Esophagus muscularis mucosa (tissue), 4 donors: ENCODE data around the gene STAC. TPM values are rescaled to one million over a fixed set of nuclear protein-coding genes. Genes with fewer than 3 reads are reported as not detected.
A peak's percentile ranks its signal among the peaks of the same experiment; 100 is the strongest.

Experiments used
- DNase-seq: peaks from one replicate; pipeline ENCODE4 v3.0.0-alpha.2; 2017; ENCODE audit errors: extremely low spot score
- H3K27ac ChIP-seq, 4 donors: fragments of 200-600 bp; sonication (generic); replicated peaks in 1 of 4; 1 replicate in 3 of 4; 2 replicates in 1 of 4; pipeline ENCODE4 v1.5.1; 2016 to 2019; ENCODE audit warnings: mild to moderate bottlenecking in 1 of 4
- H3K27me3 ChIP-seq, 4 donors: fragments of 200-600 bp; sonication (generic); one replicate each; pipeline versions ENCODE4 v1.5.1 to v1.6.0; 2016 to 2019
- H3K36me3 ChIP-seq, 4 donors: fragments of 200-600 bp; sonication (generic); one replicate each; pipeline ENCODE4 v1.5.1; 2016 to 2019
- H3K4me1 ChIP-seq, 4 donors: fragments of 200-600 bp; sonication (generic); one replicate each; pipeline ENCODE4 v1.5.1; 2016 to 2019
- H3K4me3 ChIP-seq, 4 donors: fragments of 200-600 bp; sonication (generic); 1 replicate in 2 of 4; 2 replicates in 2 of 4; pipeline ENCODE4 v1.5.1; 2016 to 2019; ENCODE audit warnings: mild to moderate bottlenecking in 4 of 4, moderate library complexity in 1 of 4
- H3K9me3 ChIP-seq, 4 donors: fragments of 200-600 bp; sonication (generic); 1 replicate in 3 of 4; 2 replicates in 1 of 4; pipeline ENCODE4 v1.5.1; 2016 to 2019
- CTCF ChIP-seq, 3 experiments: fragments of 200-600 bp in 2 of 3; fragments of 450-650 bp in 1 of 3; sonication (generic) in 2 of 3; IDR thresholded peaks; one replicate each; pipeline ENCODE4 v1.5.1; 2017 to 2019; ENCODE audit warnings: antibody characterized with exemption in 3 of 3, mild to moderate bottlenecking in 2 of 3, moderate library complexity in 1 of 3
- EP300 ChIP-seq: sonication (generic); formaldehyde crosslinking; IDR thresholded peaks from one replicate; pipeline ENCODE4 v1.6.1; 2017; ENCODE audit warnings: antibody characterized with exemption
- POLR2A ChIP-seq: fragments of 450-650 bp; IDR thresholded peaks from one replicate; pipeline ENCODE4 v1.6.1; 2017; ENCODE audit warnings: antibody characterized with exemption, moderate library complexity, mild to moderate bottlenecking, low read depth
- POLR2AphosphoS5 ChIP-seq, 2 donors: sonication (generic); formaldehyde crosslinking; IDR thresholded peaks; one replicate each; pipeline ENCODE4 v1.6.1; 2017; ENCODE audit warnings: antibody characterized with exemption in 2 of 2
- WGBS: methylation state at CpG from one replicate; pipeline ENCODE4 v1.1.5; 2018; 5-methylcytosine and 5-hydroxymethylcytosine counted together
- intact Hi-C: fragments of 100-400 bp; cut with DNase I; formaldehyde crosslinking; loops from one replicate; pipeline ENCODE4 v1.15.1; 2023
- total RNA-seq, 4 donors: library from RNA; depleted of rRNA; stranded (reverse); fragments of >200 nt; gene quantifications; one replicate each; pipeline versions ENCODE4 v1.1.0 to v1.2.1, GENCODE V29; 2016

The STAC gene
- total RNA-seq, 4 donors from 2014 or later = 7.1 to 11.9 (median 8.0) TPM

GRCh38 chr3:36521007-36521379 is 140.7 kb downstream of the STAC start:
- WGBS = 61% methylated on average over 2 of the region's 2 CpGs
- Histone ChIP-seq H3K4me3 (no peak overlapping the region), H3K36me3 (no peaks in the 10 kb centered on the region), H3K27me3 (no peaks in the 10 kb centered on the region), H3K4me1 (peaks cover 0 to 9% (median 2%) of the 10 kb centered on the region in 4 donors), H3K27ac (no peak overlapping the region), H3K9me3 (no peaks in the 10 kb centered on the region)
- DNase-seq = no peak
- intact Hi-C loops = no loop called here
- TF ChIP-seq POLR2A (no peak), POLR2AphosphoS5 (IDR thresholded peaks at IDR 0.05) (no peak), CTCF (IDR thresholded peaks at IDR 0.05) (no peak), EP300 (no peak)

GRCh38 chr3:36524560-36524959 is 144.3 kb downstream of the STAC start:
- WGBS = 86% methylated on average over 3 of the region's 3 CpGs

GRCh38 chr3:36525115-36525801 is 145.0 kb downstream of the STAC start:
- no peak overlapping the region for H3K4me3 ChIP-seq
- DNase-seq = peak; percentile 29
- peaks cover 0 to 11% (median 0%) of the 10 kb centered on the region in 4 donors for H3K4me1 ChIP-seq
- intact Hi-C loops = no loop called here
- H3K27me3 ChIP-seq = no peaks in the 10 kb centered on the region
- H3K27ac ChIP-seq = no peak overlapping the region
- H3K9me3 ChIP-seq = no peaks in the 10 kb centered on the region
- no peaks in the 10 kb centered on the region for H3K36me3 ChIP-seq
- TF ChIP-seq POLR2AphosphoS5 (IDR thresholded peaks at IDR 0.05) = no peak
- TF ChIP-seq EP300 = no peak
- TF ChIP-seq POLR2A = no peak
- no peak for TF ChIP-seq CTCF (IDR thresholded peaks at IDR 0.05)
- WGBS = 70% methylated on average over 3 of the region's 3 CpGs

More at GRCh38 chr3:36524560-36524959, 144.3 kb downstream of the STAC start:
- intact Hi-C loops = no loop called here
- H3K27me3 ChIP-seq = no peaks in the 10 kb centered on the region
- H3K9me3 ChIP-seq = no peaks in the 10 kb centered on the region
- H3K36me3 ChIP-seq = no peaks in the 10 kb centered on the region
- DNase-seq = peak; percentile 42
- no peak for TF ChIP-seq CTCF (IDR thresholded peaks at IDR 0.05)
- TF ChIP-seq POLR2AphosphoS5 (IDR thresholded peaks at IDR 0.05) = no peak
- no peak for TF ChIP-seq EP300
- no peak for TF ChIP-seq POLR2A
- peaks cover 0 to 11% (median 0%) of the 10 kb centered on the region in 4 donors for H3K4me1 ChIP-seq
- no peak overlapping the region for H3K27ac ChIP-seq
- no peak overlapping the region for H3K4me3 ChIP-seq

GRCh38 chr3:36538136-36538749 is 157.9 kb downstream of the STAC start:
- TF ChIP-seq CTCF (IDR thresholded peaks at IDR 0.05) (no peak), POLR2AphosphoS5 (IDR thresholded peaks at IDR 0.05) (no peak), POLR2A (no peak), EP300 (no peak)
- no peaks in the 10 kb centered on the region for H3K4me1 ChIP-seq
- no peaks in the 10 kb centered on the region for H3K36me3 ChIP-seq
- no peak for DNase-seq
- H3K9me3 ChIP-seq = peaks cover 0 to 6% (median 2%) of the 10 kb centered on the region in 4 donors
- H3K27me3 ChIP-seq = no peaks in the 10 kb centered on the region
- H3K27ac ChIP-seq = no peak overlapping the region
- intact Hi-C loops = no loop called here
- H3K4me3 ChIP-seq = no peak overlapping the region
- 58% methylated on average over 4 of the region's 4 CpGs for WGBS
